ENCODE data around the gene RPA4.
"Not testable (repeated sequence)": the region's sequence is repeated elsewhere in the genome, so short reads cannot be mapped to it uniquely, and the experiment has no call there.

Gene RPA4, protein sequence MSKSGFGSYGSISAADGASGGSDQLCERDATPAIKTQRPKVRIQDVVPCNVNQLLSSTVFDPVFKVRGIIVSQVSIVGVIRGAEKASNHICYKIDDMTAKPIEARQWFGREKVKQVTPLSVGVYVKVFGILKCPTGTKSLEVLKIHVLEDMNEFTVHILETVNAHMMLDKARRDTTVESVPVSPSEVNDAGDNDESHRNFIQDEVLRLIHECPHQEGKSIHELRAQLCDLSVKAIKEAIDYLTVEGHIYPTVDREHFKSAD

DNA sequence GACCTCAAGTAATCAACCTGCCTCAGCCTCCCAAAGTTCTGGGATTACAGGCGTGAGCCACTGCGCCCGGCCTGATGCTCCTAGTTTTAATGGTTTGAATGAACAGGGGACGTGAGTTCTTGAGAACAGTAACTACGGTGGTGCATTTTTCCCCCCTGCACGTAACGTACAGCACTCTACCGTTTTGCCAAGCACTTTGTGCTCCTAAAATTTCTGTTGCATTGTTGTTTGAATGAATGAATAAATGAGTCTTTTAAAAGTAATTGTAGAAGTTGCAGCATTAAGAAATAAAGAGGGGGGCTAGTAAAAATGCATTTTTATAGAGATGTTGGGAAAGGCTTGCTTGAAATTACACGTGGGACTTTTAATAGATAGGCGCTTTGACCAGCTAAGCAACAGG, at the start of gene RPA4:
Gene RPA4 (plus strand): TSS at position 301 of the 400 bp plus-strand sequence. CDS start 403 bp downstream, outside the sequence.
- no peak for DNase-seq (ENCODE audit: low spot score)

DNA sequence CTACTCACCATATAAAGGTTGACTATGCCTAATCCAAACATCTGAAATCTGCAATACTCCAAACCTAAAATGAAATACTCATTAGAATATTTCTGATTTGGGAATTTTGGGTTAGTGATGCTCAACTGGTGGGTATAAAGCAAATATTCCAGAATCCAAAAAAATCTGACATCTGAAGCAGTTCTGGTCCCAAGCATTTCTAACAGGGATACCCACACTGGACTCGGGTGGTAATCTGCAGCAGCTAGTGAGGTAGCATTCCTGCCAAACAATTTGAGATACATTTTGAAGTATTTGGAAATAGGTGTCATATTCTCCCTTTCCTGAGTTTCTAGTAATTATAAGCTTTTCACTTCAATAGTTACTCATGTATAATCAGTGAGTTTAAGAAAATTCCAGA, 49.6 kb upstream of the RPA4 start:
- DNase-seq (ENCODE audit: low spot score), result no peak

DNA sequence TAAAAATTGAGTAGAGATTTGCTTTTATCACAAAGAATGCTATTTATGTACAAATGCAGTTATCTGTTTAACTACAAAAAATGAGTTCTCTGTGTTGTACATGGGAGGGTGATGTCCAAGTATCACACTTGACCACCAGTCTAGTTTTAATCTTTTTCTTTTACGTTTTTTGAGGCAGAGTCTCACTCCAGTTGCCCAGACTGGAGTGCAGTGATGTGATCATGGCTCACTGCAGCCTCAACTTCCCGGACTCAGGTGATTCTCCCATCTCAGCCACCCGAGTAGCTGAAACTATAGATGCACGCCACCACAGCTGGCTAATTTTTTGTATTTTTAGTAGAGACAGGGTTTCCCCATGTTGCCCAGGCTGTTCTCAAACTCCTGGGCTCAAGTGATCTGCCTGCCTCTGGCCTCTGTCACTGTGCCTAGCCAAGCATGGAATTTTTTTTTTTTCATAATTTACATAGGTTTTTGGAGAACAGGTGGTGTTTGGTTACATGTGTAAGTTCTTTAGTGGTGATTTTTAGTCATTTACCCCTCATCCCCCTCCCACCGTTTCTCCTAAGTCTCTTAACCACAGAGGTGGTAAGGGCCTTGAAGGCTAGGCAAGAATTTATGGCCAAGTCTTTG, 47.9 kb upstream of the RPA4 start:
- no peak for DNase-seq (ENCODE audit: low spot score)

DNA sequence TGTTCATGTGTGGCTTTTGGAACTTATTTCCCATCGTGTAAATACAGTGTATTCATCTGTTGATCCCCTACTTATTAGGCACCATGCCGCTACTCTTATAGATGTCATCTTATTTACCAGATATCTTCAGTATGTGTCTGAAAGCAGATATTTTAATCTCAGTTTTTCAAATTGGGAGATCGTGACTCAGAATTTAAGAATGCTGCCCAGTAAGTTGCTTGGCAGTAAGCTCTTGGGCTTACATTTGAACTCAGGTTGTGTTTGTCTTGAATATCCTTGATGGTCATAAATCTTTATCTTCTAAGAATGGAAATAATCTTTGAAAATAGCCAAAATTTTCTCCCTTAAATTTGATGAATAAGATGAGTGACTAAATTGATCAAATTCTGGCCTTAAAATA, 45.9 kb upstream of the RPA4 start:
- no peak for DNase-seq (ENCODE audit: low spot score)

DNA sequence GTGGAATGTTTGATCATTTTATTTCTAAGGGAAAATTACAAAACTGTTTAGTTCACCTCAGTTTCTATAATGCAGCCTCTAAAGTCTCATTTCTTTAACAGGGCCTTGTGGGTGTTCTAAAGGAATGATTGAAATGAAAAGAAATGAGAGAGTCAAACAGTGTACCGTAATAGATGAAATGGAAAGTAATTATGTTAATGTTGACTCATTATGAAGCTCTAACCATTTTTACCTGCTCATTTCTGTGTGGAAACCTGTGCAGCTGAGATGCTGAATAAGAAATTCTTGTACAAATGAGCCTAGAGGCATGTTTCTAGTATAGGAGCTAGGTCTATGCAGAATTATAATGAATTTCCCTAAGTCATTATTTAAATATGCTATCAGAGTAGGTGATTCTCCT, 45.2 kb upstream of the RPA4 start:
- DNase-seq (ENCODE audit: low spot score), result no peak

DNA sequence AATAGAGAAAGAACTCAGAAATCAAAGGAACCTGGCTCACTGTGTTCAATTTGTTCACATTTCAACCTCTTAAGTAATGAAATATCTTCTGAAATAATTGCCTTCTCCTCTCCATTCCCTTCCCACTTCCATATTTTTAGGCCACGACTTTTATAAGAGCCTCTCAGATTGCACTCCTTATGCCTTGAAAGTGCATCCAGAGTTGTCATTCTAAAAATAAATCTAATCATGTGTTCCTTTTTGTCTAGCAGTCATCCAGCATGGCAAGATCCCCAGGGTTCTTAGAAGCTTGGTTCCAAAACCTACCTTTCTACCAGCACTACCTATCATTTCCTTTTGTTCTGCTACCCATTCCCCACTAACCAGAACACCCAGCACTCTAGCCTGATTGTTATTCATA, 42.4 kb upstream of the RPA4 start:
- DNase-seq (ENCODE audit: low spot score), result no peak

DNA sequence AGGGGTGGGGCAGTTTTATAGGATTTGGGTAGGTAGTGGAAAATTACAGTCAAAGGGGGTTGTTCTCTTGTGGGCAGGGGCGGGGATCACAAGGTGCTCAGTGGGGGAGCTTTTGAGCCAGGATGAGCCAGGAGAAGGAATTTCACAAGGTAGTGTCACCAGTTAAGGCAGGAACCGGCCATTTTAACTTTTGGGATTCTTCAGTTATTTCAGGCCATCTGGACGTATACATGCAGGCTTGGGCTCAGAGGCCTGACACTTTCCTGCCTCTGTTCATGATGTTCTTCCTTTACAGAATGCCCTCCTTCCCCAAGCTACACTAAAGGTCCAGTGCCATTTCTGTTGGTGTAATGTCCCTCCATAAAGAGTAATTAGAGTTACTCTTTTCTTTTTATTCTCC, 41.8 kb upstream of the RPA4 start:
- not testable (repeated sequence) for DNase-seq (ENCODE audit: low spot score)

DNA sequence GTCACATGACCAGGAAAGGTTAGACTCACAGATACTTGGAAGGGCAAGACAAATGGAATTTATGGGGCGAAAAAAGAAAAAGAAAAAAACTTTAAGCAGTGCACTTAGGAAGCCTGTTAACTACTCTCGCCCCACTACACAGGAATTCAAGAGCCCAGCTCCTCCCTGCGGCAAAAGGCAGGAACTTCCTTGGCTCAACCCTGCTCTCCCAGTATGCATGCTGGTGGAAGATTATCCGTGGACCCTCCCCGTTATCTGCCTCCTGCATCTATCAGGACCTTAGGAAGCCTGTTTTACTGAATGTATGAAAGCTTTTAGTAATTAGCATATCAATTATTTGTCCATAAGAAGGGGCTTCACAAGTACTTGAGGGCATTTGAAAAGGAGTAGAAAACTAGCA, 40.1 kb upstream of the RPA4 start:
- peak; percentile 26 for DNase-seq (ENCODE audit: low spot score)

DNA sequence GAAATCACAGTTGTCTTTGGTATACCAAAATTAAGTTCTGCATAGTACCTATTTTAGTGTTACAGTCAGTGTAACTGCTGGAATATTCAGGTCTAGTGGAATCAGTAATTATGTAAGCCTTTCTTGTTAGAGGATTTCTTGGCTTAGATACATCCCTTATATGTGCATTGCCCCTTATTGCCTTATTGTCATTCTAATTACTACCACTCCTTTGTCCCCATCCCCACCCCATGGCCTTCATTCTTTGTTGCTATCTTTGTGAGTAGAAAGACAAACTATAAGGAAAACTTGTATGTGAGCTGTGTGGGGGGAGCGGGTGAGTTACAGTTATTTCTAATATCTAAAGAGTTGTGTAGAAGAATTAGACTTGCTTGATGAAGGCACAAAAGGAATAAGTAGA, 36.9 kb upstream of the RPA4 start:
- no peak for DNase-seq (ENCODE audit: low spot score)

DNA sequence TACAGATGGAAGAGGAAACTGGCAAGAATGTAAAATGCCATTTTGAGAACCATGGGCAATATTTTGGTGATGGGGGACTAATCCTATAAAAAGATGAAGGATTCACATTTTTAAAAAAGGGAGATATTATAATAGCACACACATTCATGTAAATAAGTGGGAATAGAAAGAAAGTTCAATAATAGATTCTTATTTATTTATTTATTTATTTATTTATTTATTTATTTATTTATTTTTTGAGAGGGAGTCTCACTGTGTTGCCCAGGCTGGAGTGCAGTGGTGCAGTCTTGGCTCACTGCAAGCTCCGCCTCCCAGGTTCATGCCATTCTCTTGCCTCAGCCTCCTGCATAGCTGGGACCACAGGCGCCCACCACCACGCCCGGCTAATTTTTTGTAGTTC, 24.3 kb upstream of the RPA4 start:
- not testable (repeated sequence) for DNase-seq (ENCODE audit: low spot score)

DNA sequence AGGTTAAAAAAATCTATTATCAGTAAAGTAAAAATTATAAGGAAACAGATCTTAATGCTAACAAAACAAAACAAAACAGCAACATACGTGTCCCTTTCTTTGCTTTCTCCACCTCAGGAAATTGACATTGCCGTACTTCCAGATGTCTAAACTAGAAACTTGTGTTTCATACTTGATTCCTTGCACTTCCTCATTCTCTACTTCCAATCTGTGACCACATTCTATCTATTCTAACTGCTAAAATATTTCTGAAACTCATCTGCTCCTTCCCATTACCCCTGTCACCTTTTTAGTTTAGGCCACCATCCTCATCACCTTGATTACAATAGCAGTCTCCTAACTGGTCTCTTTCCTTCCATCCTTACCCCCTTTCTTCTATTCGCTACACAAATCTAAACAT, 22.5 kb upstream of the RPA4 start:
- DNase-seq (ENCODE audit: low spot score), result no peak

DNA sequence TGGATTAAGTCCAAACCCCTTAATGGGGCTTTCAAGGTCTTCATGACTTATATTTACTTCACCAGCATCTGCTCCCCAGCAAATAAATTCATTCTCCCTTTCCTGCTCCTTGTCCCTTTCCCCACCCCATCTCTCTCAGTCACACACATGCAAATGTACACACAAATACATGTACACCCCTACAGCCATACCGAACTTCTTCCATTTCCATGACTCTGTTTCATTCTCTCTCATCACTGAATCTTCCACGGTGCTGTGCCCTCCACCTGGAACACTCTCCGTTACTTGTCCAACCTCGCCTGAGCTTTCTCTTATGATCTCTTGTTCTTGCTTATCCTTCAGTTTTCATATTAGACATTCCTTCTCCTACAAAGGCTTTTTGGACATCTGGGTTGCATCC, 22.0 kb upstream of the RPA4 start:
- no peak for DNase-seq (ENCODE audit: low spot score)

DNA sequence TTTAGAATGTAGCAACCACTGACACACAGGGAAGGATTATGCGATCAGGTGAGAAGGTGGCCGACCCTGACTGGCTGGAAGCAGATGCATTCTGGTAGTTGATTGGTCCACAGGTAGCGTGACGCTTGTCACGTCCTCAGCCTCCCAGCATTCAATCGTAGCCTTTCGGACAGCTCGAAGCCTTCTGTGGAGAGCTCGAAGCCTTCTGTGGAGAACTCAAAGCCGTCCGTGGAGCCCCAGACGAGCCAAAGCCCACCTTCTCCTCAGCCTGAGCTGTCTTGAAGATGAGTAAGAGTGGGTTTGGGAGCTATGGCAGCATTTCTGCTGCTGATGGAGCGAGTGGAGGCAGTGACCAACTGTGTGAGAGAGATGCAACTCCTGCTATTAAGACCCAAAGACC, 319 bp downstream of the RPA4 start:
- DNase-seq (ENCODE audit: low spot score), result no peak

DNA sequence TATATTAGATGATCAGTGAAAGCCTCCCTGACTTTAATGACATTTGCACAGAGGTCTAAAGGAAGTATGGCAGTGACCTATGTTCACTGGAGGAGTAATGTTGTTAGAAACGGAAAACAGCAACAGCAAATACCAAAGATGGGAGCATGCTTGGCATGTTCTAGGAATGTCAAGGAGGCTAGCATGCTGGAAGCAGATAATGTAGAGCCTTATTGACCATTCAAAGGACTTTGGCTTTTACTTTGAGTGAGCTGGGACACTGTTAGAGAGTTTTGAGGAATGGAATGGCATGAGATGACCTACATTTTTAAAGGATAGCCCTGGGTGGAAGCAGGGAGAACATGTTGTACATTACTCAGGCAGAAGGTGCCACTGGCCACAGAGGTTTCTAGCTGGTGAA, 6.0 kb downstream of the RPA4 start:
- DNase-seq (ENCODE audit: low spot score), result no peak

DNA sequence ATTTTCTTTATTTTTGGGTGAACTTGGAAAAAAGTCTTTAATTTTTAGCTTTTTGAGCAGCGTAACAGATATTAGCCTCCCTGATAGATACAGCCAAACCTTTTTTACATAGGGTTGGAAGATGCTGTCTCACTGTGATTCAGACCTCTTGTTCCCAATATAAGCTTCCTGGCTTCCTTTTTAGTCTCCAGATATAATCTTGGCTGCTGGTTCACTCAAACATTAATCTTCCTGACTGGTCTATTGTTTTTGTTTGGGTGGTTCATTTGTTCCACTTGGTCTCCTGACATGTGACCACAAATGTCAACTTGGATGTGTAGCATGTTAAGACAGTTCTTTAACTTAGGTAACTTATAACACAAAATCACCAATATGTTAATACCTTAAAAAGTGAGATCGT, 23.0 kb downstream of the RPA4 start:
- no peak for DNase-seq (ENCODE audit: low spot score)

DNA sequence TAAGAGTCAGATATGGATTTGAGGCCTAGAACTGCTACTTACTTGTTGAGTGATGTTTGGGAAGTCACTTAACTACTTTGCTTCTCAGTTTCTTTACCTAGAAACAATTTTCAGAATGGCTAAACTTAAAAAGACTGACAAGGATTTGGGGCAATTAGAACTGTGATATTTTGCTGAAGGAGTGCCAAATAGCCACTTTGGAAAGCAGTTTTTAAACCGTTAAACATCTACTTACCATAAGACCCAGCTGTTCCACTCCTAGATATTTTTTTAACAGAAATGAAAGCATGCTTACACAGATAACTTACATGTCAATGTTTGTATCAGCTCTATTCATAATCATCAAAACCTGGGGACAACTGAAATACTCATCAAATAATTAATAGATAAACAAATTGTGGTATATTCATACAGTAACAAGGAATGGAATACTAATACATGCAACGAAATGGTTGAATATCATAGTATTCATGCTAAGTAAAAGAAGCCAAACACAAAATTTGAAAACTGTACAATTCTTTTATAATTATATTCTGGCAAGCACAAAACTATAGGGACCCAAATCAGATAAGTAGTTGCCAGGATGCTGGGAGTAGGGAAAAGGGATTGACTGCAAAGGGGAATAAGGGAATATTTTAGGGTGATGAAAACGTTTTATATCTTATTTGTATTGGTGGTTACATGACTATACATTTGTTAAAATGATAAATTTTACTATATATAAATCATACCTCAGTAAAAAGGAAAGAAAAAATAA, 24.0 kb downstream of the RPA4 start:
- DNase-seq (ENCODE audit: low spot score), result no peak

DNA sequence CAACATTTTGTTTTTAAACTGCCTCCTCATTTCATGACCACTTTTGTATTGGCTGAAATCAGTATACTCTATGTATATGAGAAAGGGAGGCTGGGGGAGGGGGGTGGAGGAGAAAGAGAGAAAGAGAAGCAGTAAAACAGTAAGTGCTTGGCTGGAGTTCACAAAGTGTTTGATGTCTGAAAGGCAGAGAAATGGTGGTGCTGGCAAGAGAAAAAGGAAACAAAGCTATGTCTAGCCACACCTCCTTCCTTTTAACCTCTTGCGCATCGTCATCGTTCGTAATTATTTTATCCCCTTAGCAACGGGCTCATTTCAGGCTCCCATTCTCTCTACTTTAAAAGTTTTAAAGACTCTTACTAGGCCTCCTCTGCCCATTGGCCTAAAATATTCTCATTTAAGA, 25.6 kb downstream of the RPA4 start:
- DNase-seq (ENCODE audit: low spot score), result no peak

DNA sequence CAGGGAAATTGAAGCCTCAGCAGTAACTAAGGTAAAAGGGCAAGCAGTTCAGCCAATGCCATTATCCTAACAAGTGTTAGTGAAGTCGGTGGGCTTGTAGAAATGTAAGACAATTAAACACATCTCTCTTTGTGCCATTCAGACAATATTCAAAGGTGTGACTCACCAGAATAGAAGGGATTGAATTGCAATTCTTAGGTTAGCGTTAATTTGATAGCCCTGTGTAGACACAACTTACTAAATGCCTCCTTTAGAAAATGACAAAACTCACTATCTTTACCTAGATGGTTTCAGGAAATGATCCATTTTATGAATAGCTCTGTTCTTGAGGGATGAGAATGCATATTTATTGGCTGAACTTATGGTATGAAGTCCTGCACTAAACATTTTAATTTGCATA, 35.2 kb downstream of the RPA4 start:
- no peak for DNase-seq (ENCODE audit: low spot score)

DNA sequence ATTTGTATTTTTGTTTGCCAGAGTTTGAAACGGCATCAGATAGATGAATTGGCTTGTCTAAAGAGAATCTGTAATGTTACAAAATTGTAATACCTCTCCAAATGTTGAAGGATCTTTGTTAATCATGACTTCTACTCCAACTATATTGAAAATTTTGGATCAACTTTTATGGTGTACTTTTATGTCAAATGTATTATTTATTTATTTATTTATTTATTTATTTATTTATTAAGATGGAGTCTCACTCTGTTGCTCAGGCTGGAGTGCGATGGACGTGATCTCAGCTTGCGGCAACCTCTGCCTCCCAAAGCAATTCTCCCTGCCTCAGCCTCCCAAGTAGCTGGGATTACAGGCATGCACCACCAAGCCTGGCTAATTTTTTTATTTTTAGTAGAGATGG, 36.0 kb downstream of the RPA4 start:
- no peak for DNase-seq (ENCODE audit: low spot score)

DNA sequence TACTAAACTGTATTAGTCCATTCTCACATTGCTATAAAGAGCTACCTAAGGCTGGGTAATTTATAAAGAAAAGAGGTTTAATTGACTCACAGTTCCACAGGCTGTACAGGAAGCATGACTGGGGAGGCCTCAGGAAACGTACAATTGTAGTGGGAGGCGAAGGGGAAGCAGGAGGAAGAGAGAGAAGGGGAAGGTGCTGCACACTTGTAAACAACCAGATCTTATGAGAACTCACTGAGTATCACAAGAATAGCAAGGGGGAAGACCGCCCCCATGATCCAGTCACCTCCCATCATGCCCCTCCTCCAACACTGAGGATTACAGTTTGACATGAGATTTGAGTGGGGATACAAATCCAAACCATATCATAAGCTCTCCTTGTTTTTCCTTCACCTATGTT, 40.9 kb downstream of the RPA4 start:
- DNase-seq (ENCODE audit: low spot score), result no peak

DNA sequence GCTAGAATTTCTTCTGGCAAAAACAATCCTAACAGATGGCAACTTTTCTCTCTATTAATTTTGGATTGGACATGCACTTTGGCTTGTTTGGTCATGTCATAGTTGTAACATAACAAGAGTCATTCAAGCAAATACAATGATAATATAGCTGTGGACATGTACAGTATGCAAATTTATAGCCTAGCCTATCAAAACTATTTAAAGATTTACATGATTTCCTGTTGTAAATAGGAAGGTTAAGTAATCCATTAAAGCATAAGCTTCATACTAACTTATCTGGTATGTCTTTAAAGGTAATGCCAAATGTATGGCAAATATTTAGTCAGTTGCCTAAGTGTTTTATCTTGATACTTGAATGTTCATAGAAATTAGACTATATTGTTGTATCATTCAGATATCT, 45.3 kb downstream of the RPA4 start:
- no peak for DNase-seq (ENCODE audit: low spot score)

All from iPS-NIHi11 (cell line).